OCI-LY1 (cell line): ENCODE results near the gene NEGR1.
A peak's percentile ranks its signal among the peaks of the same experiment; 100 is the strongest.

Source experiments
- H2AFZ ChIP-seq: fragments of 200-600 bp; sonication (generic), shearing (Covaris generic); 2 replicates; pipeline ENCODE4 v1.6.0; 2014; ENCODE audit warnings: antibody characterized with exemption, mild to moderate bottlenecking, low read length
- H3F3A ChIP-seq: fragments of 200-600 bp; sonication (generic), shearing (Covaris generic); 2 replicates; pipeline ENCODE4 v1.6.0; 2014; ENCODE audit warnings: mild to moderate bottlenecking, antibody characterized with exemption, low read length, moderate library complexity; ENCODE audit not compliant: insufficient read depth
- H3K27ac ChIP-seq: fragments of 200-600 bp; sonication (generic); 2 replicates; pipeline ENCODE4 v1.5.1; 2014; ENCODE audit warnings: low read length, mixed run types, mild to moderate bottlenecking, low read depth; ENCODE audit not compliant: poor library complexity, severe bottlenecking
- H3K27me3 ChIP-seq: fragments of 200-600 bp; sonication (generic); 2 replicates; pipeline ENCODE4 v1.6.0; 2014; ENCODE audit warnings: antibody characterized with exemption, mild to moderate bottlenecking, low read length, moderate library complexity; ENCODE audit not compliant: insufficient read depth
- H3K36me3 ChIP-seq: fragments of 200-600 bp; sonication (generic); 2 replicates; pipeline ENCODE4 v1.6.1; 2014; ENCODE audit warnings: mild to moderate bottlenecking, antibody characterized with exemption, low read length, moderate library complexity, mixed read lengths; ENCODE audit not compliant: insufficient read depth
- H3K4me1 ChIP-seq: fragments of 200-600 bp; sonication (generic); 2 replicates; pipeline ENCODE4 v1.5.1; 2014; ENCODE audit warnings: mild to moderate bottlenecking, low read length, moderate library complexity; ENCODE audit not compliant: insufficient read depth, severe bottlenecking
- H3K4me2 ChIP-seq: fragments of 200-600 bp; sonication (generic), shearing (Covaris generic); 2 replicates; pipeline ENCODE4 v1.6.1; 2014; ENCODE audit warnings: low read length
- H3K4me3 ChIP-seq: fragments of 200-600 bp; sonication (generic); 2 replicates; pipeline ENCODE4 v1.5.1; 2014; ENCODE audit warnings: low read length, low read depth, mild to moderate bottlenecking, mixed read lengths; ENCODE audit not compliant: poor library complexity, severe bottlenecking
- H3K79me2 ChIP-seq: fragments of 200-600 bp; shearing (Covaris generic); 2 replicates; pipeline ENCODE4 v1.6.1; 2016; ENCODE audit warnings: mixed run types, low read length, mixed read lengths; ENCODE audit not compliant: insufficient read depth
- H3K9ac ChIP-seq: fragments of 200-600 bp; sonication (generic), shearing (Covaris generic); 2 replicates; pipeline ENCODE4 v1.6.1; 2014; ENCODE audit warnings: mild to moderate bottlenecking, low read length, mixed read lengths
- H3K9me2 ChIP-seq: fragments of 200-600 bp; sonication (generic), shearing (Covaris generic); 2 replicates; pipeline ENCODE4 v1.6.1; 2014; ENCODE audit warnings: low read depth, mild to moderate bottlenecking, low read length, mixed read lengths
- H3K9me3 ChIP-seq: fragments of 200-600 bp; shearing (Covaris generic); 2 replicates; pipeline ENCODE4 v1.6.1; 2014; ENCODE audit warnings: low read length, mixed read lengths
- H4K20me1 ChIP-seq: fragments of 200-600 bp; sonication (generic), shearing (Covaris generic); 2 replicates; pipeline ENCODE4 v1.6.0; 2016; ENCODE audit warnings: mild to moderate bottlenecking, low read length; ENCODE audit not compliant: insufficient read depth
- CTCF ChIP-seq: fragments of 200-600 bp; sonication (generic), shearing (Covaris generic); IDR thresholded peaks from 2 replicates; pipeline ENCODE4 v1.5.1; 2017; ENCODE audit warnings: mild to moderate bottlenecking, antibody characterized with exemption, low read length, moderate library complexity, mixed read lengths
- EZH2 ChIP-seq: fragments of 200-600 bp; sonication (generic), shearing (Covaris generic); IDR thresholded peaks from 2 replicates; pipeline ENCODE4 v1.8.0; 2017; ENCODE audit warnings: borderline replicate concordance, mixed run types, mild to moderate bottlenecking, antibody characterized with exemption, low read length, moderate library complexity, mixed read lengths

Gene NEGR1

GRCh38 chr1:71521655-71522264, 760.6 kb downstream of the NEGR1 start:
- Histone ChIP-seq H3F3A (no peaks in the 10 kb centered on the region), H4K20me1 (no peaks in the 10 kb centered on the region), H3K36me3 (no peaks in the 10 kb centered on the region), H3K27ac (no peak overlapping the region), H3K27me3 (no peaks in the 10 kb centered on the region), H3K9ac (no peak overlapping the region), H2AFZ (no peak overlapping the region), H3K4me3 (no peak overlapping the region), H3K4me1 (no peaks in the 10 kb centered on the region), H3K9me2 (no peaks in the 10 kb centered on the region), H3K9me3 (no peaks in the 10 kb centered on the region), H3K4me2 (no peak overlapping the region), H3K79me2 (no peaks in the 10 kb centered on the region)
- TF ChIP-seq EZH2 (no peak), CTCF (peak; percentile 62)

- no peaks in the 10 kb centered on the region for H3K4me1 ChIP-seq
- H3K9me2 ChIP-seq: no peaks in the 10 kb centered on the region
- H3K27me3 ChIP-seq: no peaks in the 10 kb centered on the region
- no peak overlapping the region for H3K4me3 ChIP-seq
- H3K9ac ChIP-seq: no peak overlapping the region
- no peak overlapping the region for H2AFZ ChIP-seq
- no peaks in the 10 kb centered on the region for H3F3A ChIP-seq
- no peaks in the 10 kb centered on the region for H3K79me2 ChIP-seq
- H3K4me2 ChIP-seq: no peak overlapping the region
- H4K20me1 ChIP-seq: no peaks in the 10 kb centered on the region
- H3K9me3 ChIP-seq: no peaks in the 10 kb centered on the region
- no peaks in the 10 kb centered on the region for H3K36me3 ChIP-seq
- TF ChIP-seq EZH2 (no peak), CTCF (no peak)
- H3K27ac ChIP-seq: no peak overlapping the region
Measured at GRCh38 chr1:71511505-71511904, 770.8 kb downstream of the NEGR1 start.

GRCh38 chr1:71510725-71511124, 771.6 kb downstream of the NEGR1 start:
- TF ChIP-seq EZH2 (no peak), CTCF (no peak)
- no peaks in the 10 kb centered on the region for H3K36me3 ChIP-seq
- H3K9ac ChIP-seq: no peak overlapping the region
- H3K79me2 ChIP-seq: no peaks in the 10 kb centered on the region
- no peak overlapping the region for H3K4me2 ChIP-seq
- no peaks in the 10 kb centered on the region for H3K9me2 ChIP-seq
- H2AFZ ChIP-seq: no peak overlapping the region
- no peaks in the 10 kb centered on the region for H3F3A ChIP-seq
- no peaks in the 10 kb centered on the region for H3K4me1 ChIP-seq
- no peaks in the 10 kb centered on the region for H3K27me3 ChIP-seq
- H4K20me1 ChIP-seq: no peaks in the 10 kb centered on the region
- no peak overlapping the region for H3K4me3 ChIP-seq
- H3K9me3 ChIP-seq: no peaks in the 10 kb centered on the region
- no peak overlapping the region for H3K27ac ChIP-seq
